K562 (cell line): ENCODE data around the gene IFT122. TPM values are rescaled to one million over a fixed set of nuclear protein-coding genes. Genes with fewer than 3 reads are reported as not detected.
A peak's percentile ranks its signal among the peaks of the same experiment; 100 is the strongest.

Experiments used
- E2F3 ChIP-seq: fragments of 250-450 bp; sonication (Bioruptor Pico); IDR thresholded peaks from 2 replicates; pipeline ENCODE4 v1.4.0; 2020; ENCODE audit warnings: mild to moderate bottlenecking
- E2F4 ChIP-seq: sonication (generic); formaldehyde crosslinking; IDR thresholded peaks from 2 replicates; pipeline ENCODE4 v1.8.0; 2022; ENCODE audit warnings: mild to moderate bottlenecking, low read depth, missing genetic modification reagents
- FOXO4 ChIP-seq: fragments of 450-650 bp; formaldehyde crosslinking; IDR thresholded peaks from 2 replicates; pipeline ENCODE4 v1.4.0; 2020; ENCODE audit warnings: mild to moderate bottlenecking, moderate library complexity
- HBP1 ChIP-seq: fragments of 450-650 bp; formaldehyde crosslinking; IDR thresholded peaks from 2 replicates; pipeline ENCODE4 v1.4.0; 2022; ENCODE audit warnings: missing genetic modification characterization
- HIVEP1 ChIP-seq: fragments of 250-450 bp; sonication (Bioruptor Pico); IDR thresholded peaks from 2 replicates; pipeline ENCODE4 v1.4.0; 2020; ENCODE audit warnings: mild to moderate bottlenecking
- IFI16 ChIP-seq: fragments of 250-450 bp; sonication (Bioruptor Pico); IDR thresholded peaks from 2 replicates; pipeline ENCODE4 v2.1.2; 2022; ENCODE audit warnings: mild to moderate bottlenecking, inconsistent platforms
- MAFK ChIP-seq: IDR thresholded peaks from 2 replicates; pipeline ENCODE4 v1.6.1; 2011; ENCODE audit warnings: low read length, improper control_type of control experiment
- PCBP2 ChIP-seq: fragments of 200-400 bp; formaldehyde crosslinking; IDR thresholded peaks from 2 replicates; pipeline ENCODE4 v1.6.1; 2018; ENCODE audit warnings: low read length, low read depth, mild to moderate bottlenecking, moderate library complexity; ENCODE audit not compliant: poor library complexity, severe bottlenecking
- RBM39 ChIP-seq: fragments of 200-400 bp; formaldehyde crosslinking; optimal IDR thresholded peaks from 2 replicates; pipeline ENCODE3; 2018; ENCODE audit warnings: low read depth, low read length
- SAFB2 ChIP-seq: fragments of 200-400 bp; formaldehyde crosslinking; IDR thresholded peaks from 2 replicates; pipeline ENCODE4 v1.6.1; 2018; ENCODE audit warnings: borderline replicate concordance, low read length, low read depth, moderate library complexity; ENCODE audit not compliant: severe bottlenecking
- STAT5A ChIP-seq: IDR thresholded peaks from 2 replicates; pipeline ENCODE4 v1.6.1; 2012; ENCODE audit warnings: low read length, inconsistent platforms, borderline replicate concordance
- TAF9B ChIP-seq: fragments of 450-650 bp; IDR thresholded peaks from 2 replicates; pipeline ENCODE4 v1.6.1; 2018; ENCODE audit warnings: mild to moderate bottlenecking; ENCODE audit not compliant: partially characterized antibody
- THRB ChIP-seq: fragments of 450-650 bp; formaldehyde crosslinking; conservative IDR thresholded peaks from 2 replicates; pipeline ENCODE4 v1.4.0; 2022; ENCODE audit warnings: mild to moderate bottlenecking, missing genetic modification characterization
- ZHX1 ChIP-seq: fragments of 150-350 bp; conservative IDR thresholded peaks from 2 replicates; pipeline ENCODE4 v1.6.1; 2014; ENCODE audit warnings: low read length
- ZNF511 ChIP-seq: sonication (generic); formaldehyde crosslinking; IDR thresholded peaks from 2 replicates; pipeline ENCODE4 v1.8.0; 2022; ENCODE audit warnings: mild to moderate bottlenecking, missing genetic modification reagents
- ZNF586 ChIP-seq: fragments of 450-650 bp; formaldehyde crosslinking; conservative IDR thresholded peaks from 2 replicates; pipeline ENCODE4 v1.4.0; 2020; ENCODE audit warnings: mild to moderate bottlenecking, moderate library complexity
- ZNF764 ChIP-seq: fragments of 250-450 bp; sonication (Bioruptor Pico); IDR thresholded peaks from 2 replicates; pipeline ENCODE4 v1.4.0; 2020; ENCODE audit warnings: low read depth, mild to moderate bottlenecking, moderate library complexity
- polyA plus RNA-seq, 8 experiments: library from polyadenylated mRNA; depleted of rRNA in 4 of 8; stranded (reverse) in 5 of 8; unstranded in 3 of 8; fragments of >200 nt; fragmentation: Nextera tagmentation in 2 of 8; fragmentation: Illumina TruSeq in 1 of 8; extraction: Ambion mirVana in 2 of 8; extraction: Trizol in 1 of 8; gene quantifications; 2 replicates each; pipeline versions ENCODE4 v1.2.1 to v1.2.3, GENCODE V29; 2011 to 2014; ENCODE audit warnings: inconsistent platforms in 1 of 8, missing spikeins in 1 of 8
- total RNA-seq, 7 experiments: library from RNA; depleted of rRNA in 6 of 7; stranded (reverse); fragments of >200 nt in 6 of 7; fragmentation: Illumina TruSeq in 2 of 7; extraction: Trizol in 2 of 7; gene quantifications; 2 replicates each; pipeline versions ENCODE4 v1.2.1 to v1.2.3, GENCODE V29; 2011 to 2021; ENCODE audit warnings: low replicate concordance in 1 of 7

IFT122 gene
- total and polyA plus RNA-seq, 9 of the 15 experiments (the other 6 are each of a cell fraction or from before 2014, with no cell fraction given), result 2.4 to 11.5 (median 7.7) TPM

GRCh38 chr3:129439817-129440617 lies at the start of gene IFT122, which contains the start of gene MBD4 (continued):
- TF ChIP-seq STAT5A (no peak), HBP1 (no peak), THRB (CRISPR knock-in tag) (no peak), TAF9B (peak; percentile 65), PCBP2 (no peak), E2F3 (CRISPR knock-in tag) (no peak), ZHX1 (peak; percentile 66; the same call in 1 of the 2 replicates), HIVEP1 (CRISPR knock-in tag) (no peak), IFI16 (CRISPR knock-in tag) (no peak), MAFK (no peak), ZNF764 (CRISPR knock-in tag) (no peak), ZNF511 (CRISPR knock-in tag) (no peak), RBM39 (no peak), E2F4 (no peak), SAFB2 (no peak), FOXO4 (CRISPR knock-in tag) (no peak), ZNF586 (CRISPR knock-in tag) (no peak)
